ENCODE data around the gene LRP3.

- TF ChIP-seq CTCF (conservative IDR thresholded peaks at IDR 0.05; ENCODE audit: low read depth, low read length) (peak; percentile 34; the same call in 1 of the 2 replicates), EZH2 (IDR thresholded peaks at IDR 0.05; ENCODE audit: low read length, unreplicated experiment) (no peak)
Measured at GRCh38 chr19:33214596-33214995, 20.5 kb downstream of the LRP3 start.
